ENCODE results near the gene ADPRHL1. TPM values are rescaled to one million over a fixed set of nuclear protein-coding genes. Genes with fewer than 3 reads are reported as not detected.

Gene ADPRHL1
- total RNA-seq, 1 experiment from 2014 or later: 1.5 TPM

DNA sequence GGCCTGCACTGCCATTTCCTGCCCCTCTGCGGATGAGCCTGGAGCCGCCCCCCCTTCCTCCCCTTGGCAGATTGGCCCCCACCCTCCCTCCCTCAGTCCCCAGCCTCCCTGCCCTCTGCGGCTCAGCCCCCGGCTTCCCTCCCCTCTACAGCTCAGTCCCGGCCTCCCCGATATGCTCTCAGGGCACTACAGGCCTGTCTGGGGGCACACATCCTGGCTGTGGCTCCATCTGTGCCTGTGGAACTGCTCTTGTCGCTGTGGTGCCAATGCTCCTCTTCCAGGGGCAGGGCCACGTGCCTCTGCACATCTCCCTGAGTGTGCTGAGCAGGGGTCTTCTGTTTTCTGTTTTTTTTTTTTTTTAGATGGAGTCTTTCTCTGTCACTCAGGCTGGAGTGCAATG is 39.0 kb downstream of the ADPRHL1 start:
- Mint-ChIP-seq H3K36me3 (no peaks in the 10 kb centered on the region), H3K9me3 (no peaks in the 10 kb centered on the region), H3K4me3 (no peak overlapping the region), H3K4me1 (no peaks in the 10 kb centered on the region), H3K27me3 (ENCODE audit: low read depth) (no peaks in the 10 kb centered on the region), H3K27ac (no peak overlapping the region)
- ATAC-seq (no peak), DNase-seq (ENCODE audit: low spot score) (no peak)
- ChIA-PET POLR2A (no interaction called here), CTCF (interaction anchor here (1.3 kb wide), 1 partner anchor 148 kb away, joined by 3 read pairs; no protein-coding TSS in a partner anchor)
- no peak for TF ChIP-seq GRHL2 (CRISPR knock-in tag; IDR thresholded peaks at IDR 0.05; ENCODE audit: insufficient replicate concordance, severe bottlenecking)
- no peak for TF ChIP-seq OVOL2 (CRISPR knock-in tag; IDR thresholded peaks at IDR 0.05; ENCODE audit: borderline replicate concordance)

- no peak for DNase-seq (ENCODE audit: low spot score)
- TF ChIP-seq HMGA2 (CRISPR knock-in tag; IDR thresholded peaks at IDR 0.05) (no peak), SMAD3 (CRISPR knock-in tag; IDR thresholded peaks at IDR 0.05; ENCODE audit: borderline replicate concordance) (no peak), ZBTB43 (CRISPR knock-in tag; IDR thresholded peaks at IDR 0.05) (no peak), NFE2L1 (CRISPR knock-in tag; IDR thresholded peaks at IDR 0.05) (no peak), CBFB (CRISPR knock-in tag; IDR thresholded peaks at IDR 0.05; ENCODE audit: low read depth) (no peak), MAX (CRISPR knock-in tag; IDR thresholded peaks at IDR 0.05) (no peak), TP53 (CRISPR knock-in tag; IDR thresholded peaks at IDR 0.05) (no peak), ZNF532 (CRISPR knock-in tag; IDR thresholded peaks at IDR 0.05; ENCODE audit: borderline replicate concordance) (no peak), ZNF396 (CRISPR knock-in tag; IDR thresholded peaks at IDR 0.05; ENCODE audit: borderline replicate concordance) (no peak), SMAD4 (CRISPR knock-in tag; IDR thresholded peaks at IDR 0.05) (no peak), TEAD4 (CRISPR knock-in tag; IDR thresholded peaks at IDR 0.05) (no peak)
- TF ChIP-seq, protein P1, sequence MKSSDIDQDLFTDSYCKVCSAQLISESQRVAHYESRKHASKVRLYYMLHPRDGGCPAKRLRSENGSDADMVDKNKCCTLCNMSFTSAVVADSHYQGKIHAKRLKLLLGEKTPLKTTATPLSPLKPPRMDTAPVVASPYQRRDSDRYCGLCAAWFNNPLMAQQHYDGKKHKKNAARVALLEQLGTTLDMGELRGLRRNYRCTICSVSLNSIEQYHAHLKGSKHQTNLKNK (CRISPR knock-in tag; IDR thresholded peaks at IDR 0.05): no peak
- TF ChIP-seq, protein P2, sequence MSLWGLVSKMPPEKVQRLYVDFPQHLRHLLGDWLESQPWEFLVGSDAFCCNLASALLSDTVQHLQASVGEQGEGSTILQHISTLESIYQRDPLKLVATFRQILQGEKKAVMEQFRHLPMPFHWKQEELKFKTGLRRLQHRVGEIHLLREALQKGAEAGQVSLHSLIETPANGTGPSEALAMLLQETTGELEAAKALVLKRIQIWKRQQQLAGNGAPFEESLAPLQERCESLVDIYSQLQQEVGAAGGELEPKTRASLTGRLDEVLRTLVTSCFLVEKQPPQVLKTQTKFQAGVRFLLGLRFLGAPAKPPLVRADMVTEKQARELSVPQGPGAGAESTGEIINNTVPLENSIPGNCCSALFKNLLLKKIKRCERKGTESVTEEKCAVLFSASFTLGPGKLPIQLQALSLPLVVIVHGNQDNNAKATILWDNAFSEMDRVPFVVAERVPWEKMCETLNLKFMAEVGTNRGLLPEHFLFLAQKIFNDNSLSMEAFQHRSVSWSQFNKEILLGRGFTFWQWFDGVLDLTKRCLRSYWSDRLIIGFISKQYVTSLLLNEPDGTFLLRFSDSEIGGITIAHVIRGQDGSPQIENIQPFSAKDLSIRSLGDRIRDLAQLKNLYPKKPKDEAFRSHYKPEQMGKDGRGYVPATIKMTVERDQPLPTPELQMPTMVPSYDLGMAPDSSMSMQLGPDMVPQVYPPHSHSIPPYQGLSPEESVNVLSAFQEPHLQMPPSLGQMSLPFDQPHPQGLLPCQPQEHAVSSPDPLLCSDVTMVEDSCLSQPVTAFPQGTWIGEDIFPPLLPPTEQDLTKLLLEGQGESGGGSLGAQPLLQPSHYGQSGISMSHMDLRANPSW (CRISPR knock-in tag; conservative IDR thresholded peaks at IDR 0.05; ENCODE audit: low read depth): no peak
- TF ChIP-seq, protein P3, sequence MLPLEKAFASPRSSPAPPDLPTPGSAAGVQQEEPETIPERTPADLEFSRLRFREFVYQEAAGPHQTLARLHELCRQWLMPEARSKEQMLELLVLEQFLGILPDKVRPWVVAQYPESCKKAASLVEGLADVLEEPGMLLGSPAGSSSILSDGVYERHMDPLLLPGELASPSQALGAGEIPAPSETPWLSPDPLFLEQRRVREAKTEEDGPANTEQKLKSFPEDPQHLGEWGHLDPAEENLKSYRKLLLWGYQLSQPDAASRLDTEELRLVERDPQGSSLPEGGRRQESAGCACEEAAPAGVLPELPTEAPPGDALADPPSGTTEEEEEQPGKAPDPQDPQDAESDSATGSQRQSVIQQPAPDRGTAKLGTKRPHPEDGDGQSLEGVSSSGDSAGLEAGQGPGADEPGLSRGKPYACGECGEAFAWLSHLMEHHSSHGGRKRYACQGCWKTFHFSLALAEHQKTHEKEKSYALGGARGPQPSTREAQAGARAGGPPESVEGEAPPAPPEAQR (CRISPR knock-in tag; IDR thresholded peaks at IDR 0.05): no peak
- no peaks in the 10 kb centered on the region for H3K36me3 Mint-ChIP-seq
- ATAC-seq: no peak
- H3K4me3 Mint-ChIP-seq: no peak overlapping the region
- H3K27me3 Mint-ChIP-seq (ENCODE audit: low read depth): no peaks in the 10 kb centered on the region
- CTCF ChIA-PET: interaction anchor here (1.3 to 1.6 kb wide), 2 partner anchors 37 to 148 kb away, joined by 3 to 4 read pairs; no protein-coding TSS in a partner anchor
- no peaks in the 10 kb centered on the region for H3K4me1 Mint-ChIP-seq
- no peak overlapping the region for H3K27ac Mint-ChIP-seq
- POLR2A ChIA-PET: no interaction called here
- no peaks in the 10 kb centered on the region for H3K9me3 Mint-ChIP-seq
These were observed 39.4 kb downstream of the ADPRHL1 start for GRCh38 chr13:113413898-113414282.
